HG02588 (cell line): Measurements from ENCODE around the gene C10orf105.

ENCODE experiments used
- ATAC-seq: cut with Tn5 transposase; IDR thresholded peaks from one replicate; pipeline ENCODE4 v1.9.1; 2021; ENCODE audit warnings: mild to moderate bottlenecking, moderate library complexity; ENCODE audit not compliant: unreplicated experiment

The C10orf105 gene

GRCh38 chr10:71684356-71685173 is 35.0 kb downstream of the C10orf105 start:
- ATAC-seq = no peak

DNA sequence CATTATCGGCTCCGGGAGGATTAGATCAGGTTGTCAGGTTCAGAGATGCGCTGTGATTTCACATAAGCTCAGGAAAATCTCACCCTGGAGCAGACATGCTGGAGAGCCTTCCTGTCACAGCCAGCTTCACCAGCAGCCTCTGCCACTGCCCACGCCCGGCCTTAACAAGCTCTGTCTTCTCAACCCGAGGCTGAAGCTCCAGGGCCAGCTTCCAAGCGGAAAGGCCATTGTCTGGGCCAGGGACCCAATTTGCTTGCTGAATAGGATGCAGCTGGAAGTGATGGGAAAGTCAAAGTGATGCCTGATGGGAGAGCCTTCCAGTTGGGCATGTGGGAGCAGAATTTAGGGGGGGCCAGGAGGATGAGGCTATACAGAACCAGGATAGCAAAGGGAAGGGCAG is 36.3 kb downstream of the C10orf105 start:
- ATAC-seq = no peak

- no peak for ATAC-seq
Observed at GRCh38 chr10:71681977-71682376, 37.6 kb downstream of the C10orf105 start.

DNA sequence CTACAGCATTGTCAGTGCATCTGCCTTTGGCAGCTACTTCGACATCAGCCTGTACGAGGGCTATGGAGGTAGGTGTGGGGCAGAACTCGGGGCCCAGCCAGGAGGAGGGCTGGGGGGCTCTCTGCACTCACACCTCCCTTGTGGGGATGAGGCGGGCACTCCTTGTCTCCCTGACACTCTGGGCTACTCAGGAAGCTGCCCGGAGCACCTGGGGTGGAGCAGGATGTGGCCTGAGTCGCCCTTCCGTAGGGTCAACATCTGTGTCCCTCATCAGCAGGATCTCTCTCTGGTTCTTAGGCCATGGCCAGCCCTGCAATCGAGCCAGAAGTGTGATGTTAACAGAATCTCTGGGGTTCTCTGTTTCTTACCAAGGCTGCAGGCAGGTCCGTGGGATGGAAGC is 40.2 kb downstream of the C10orf105 start:
- no peak for ATAC-seq

GRCh38 chr10:71678057-71678805 is 41.3 kb downstream of the C10orf105 start:
- ATAC-seq = no peak

DNA sequence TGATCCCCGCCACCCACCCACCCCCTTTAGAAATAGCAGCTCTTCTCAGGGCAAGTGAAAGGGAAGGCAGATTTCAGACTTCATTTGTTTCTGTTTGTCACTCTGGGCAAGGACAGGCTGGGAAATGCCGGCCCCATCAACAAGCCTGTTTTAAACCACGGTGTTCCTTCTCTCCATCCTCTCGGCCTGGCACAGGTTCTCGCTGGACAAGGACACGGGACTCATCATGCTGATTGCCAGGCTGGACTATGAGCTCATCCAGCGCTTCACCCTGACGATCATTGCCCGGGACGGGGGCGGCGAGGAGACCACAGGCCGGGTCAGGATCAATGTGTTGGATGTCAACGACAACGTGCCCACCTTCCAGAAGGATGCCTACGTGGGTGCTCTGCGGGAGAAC is 42.3 kb downstream of the C10orf105 start:
- ATAC-seq = no peak

DNA sequence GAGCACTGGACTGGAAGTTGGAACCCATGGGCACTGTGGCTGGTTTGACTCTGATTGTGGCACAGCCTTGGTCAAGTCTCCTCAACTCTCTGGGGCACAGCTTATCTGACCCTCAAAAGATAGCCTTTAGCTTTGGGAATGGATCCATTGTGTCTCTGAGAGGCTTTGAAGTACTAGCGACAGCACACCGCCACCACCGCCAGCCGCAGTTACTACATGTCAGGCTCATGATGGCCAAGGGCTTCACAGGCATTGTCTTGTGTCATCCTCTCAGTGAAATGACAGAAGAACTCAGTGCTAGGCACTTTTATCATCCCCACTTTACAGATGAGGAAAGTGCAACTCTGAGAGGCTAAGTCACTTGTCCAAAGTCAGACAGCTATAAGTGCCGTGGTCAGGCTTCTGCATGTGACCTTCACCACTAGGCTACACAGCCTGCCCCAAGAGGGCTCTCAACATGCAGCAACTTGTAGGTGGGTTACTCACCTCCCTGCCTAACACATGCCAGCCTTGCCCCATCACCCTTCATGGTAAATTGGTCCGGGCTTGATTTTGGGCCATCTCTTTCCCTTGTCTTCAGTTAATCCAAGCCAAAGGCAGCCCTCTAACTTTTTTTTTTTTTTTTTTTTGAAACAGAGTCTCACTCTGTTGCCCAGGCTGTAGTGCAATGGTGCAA is 44.1 kb downstream of the C10orf105 start:
- no peak for ATAC-seq

GRCh38 chr10:71671994-71672946 is 47.3 kb downstream of the C10orf105 start:
- ATAC-seq = no peak

- ATAC-seq = no peak
Observed at GRCh38 chr10:71667387-71667752, 52.2 kb downstream of the C10orf105 start.

- ATAC-seq = no peak
Observed at GRCh38 chr10:71666639-71667386, 52.8 kb downstream of the C10orf105 start.

DNA sequence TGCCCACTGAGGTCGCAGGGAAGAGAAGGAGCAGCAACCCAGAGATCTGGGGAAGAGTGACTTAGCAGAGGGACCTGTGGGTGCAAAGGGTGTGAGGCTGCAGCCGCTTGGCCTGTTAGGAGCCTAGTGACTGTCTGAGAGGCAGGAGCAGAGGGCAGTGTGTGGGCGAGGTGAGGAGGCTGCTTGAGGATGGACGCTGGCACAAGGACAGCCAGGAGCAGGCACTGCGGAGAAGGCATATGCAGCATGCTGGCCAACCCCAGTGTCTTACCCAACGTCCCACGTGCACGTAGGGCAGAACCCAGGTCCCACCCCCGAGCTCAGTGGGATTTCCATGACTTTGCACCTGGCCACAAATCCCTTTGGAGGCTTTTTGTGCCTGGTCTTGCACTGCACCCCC is 54.1 kb downstream of the C10orf105 start:
- no peak for ATAC-seq

GRCh38 chr10:71664585-71664984 is 55.0 kb downstream of the C10orf105 start:
- no peak for ATAC-seq

DNA sequence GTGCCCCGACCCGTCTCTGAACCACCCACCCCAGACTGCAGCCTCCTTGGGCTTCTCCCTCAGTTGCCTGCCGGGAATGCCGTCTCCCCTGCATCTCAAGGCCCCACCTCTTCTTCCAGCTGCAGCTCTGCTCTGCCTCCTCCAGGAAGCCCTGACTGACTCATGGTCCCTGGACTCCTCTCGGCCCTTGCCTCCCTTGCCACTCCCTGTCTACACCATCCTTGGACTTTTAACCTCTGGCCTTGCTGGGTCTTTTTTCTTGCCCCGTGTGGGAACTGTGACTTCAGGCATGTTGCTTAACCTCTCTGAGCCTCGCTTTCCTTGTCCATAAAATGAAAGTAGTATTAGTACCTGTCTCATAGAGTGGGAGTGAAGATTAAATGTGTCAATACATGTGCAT is 56.3 kb downstream of the C10orf105 start:
- ATAC-seq = no peak

DNA sequence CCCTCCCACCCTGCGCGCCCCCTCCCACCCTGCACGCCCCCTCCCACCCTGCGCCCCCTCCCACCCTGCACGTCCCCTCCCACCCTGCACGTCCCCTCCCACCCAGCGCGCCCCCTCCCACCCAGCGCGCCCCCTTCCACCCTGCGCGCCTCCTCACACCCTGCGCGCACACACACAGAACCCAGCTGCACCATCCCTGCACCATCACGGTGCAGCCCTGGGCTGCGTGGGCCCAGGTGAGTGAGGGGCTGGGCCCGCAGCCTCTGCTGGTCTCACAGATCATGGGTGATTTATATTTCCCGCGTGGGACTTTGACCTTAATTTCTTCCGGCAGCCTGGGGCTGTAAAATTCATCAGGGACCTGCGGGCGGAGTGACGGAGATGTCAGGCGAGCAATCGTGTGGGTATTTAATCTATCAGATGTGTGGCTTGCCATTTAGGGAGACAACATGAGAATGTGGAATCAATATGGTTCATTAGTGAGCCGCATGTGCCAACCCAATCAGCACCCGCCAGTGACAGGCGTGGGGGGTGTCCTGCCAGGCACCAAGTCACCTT is 57.7 kb downstream of the C10orf105 start:
- ATAC-seq = no peak
